Measurements from ENCODE around the gene PXYLP1. TPM values are rescaled to one million over a fixed set of nuclear protein-coding genes. Genes with fewer than 3 reads are reported as not detected.

PXYLP1 gene
- total and polyA plus RNA-seq, 10 of the 15 experiments (the other 5 are each of a cell fraction or from before 2014, with no cell fraction given) = 0.06 to 1.7 (median 0.35) TPM

DNA sequence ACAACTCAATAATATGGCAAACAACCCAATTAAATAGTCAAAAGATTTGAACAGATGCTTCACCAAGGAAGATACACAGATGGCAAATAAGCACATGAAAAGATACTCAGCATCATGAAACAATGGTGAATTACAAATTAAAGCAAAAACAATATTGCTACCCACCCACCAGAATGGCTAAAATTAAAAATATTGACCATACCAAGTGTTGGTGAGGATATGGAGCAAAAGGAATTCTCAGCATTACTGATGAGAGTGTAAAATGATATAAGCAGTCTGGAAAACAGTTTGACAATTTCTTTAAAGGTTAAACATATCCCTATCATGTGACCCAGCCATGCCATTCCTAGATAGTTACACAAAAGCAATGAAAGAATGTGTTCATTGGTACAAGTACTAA lies 5.7 kb upstream of the PXYLP1 start:
- in situ Hi-C loops (cut with MboI) (no loop called here), intact Hi-C loops (cut with micrococcal nuclease; ENCODE audit: unreplicated experiment) (no loop called here)
- ChIA-PET CTCF (no interaction called here), POLR2A (no interaction called here), RAD21 (ENCODE audit: unreplicated experiment) (no interaction called here), SMC1A (ENCODE audit: uncharacterized antibody, unreplicated experiment) (no interaction called here)
- Histone ChIP-seq H3K4me2 (ENCODE audit: control insufficient read depth, insufficient read depth) (no peak overlapping the region), H3K4me3 (no peak overlapping the region), H3K9ac (ENCODE audit: control insufficient read depth, insufficient read depth, low read length) (no peak overlapping the region), H4K20me1 (ENCODE audit: control insufficient read depth, insufficient read depth) (no peaks in the 10 kb centered on the region), H3K36me3 (ENCODE audit: control insufficient read depth in 2 of 2, insufficient read depth in 2 of 2, low read length in 1 of 2) (no peaks in the 10 kb centered on the region), H3K4me1 (ENCODE audit: control insufficient read depth, insufficient read depth, low read length) (0 out of 2 replicates have a peak, but pooled peaks cover 3% of the 10 kb centered on the region), H2AFZ (ENCODE audit: control insufficient read depth, low read depth, low read length) (no peak overlapping the region), H3K27ac (ENCODE audit: control insufficient read depth, insufficient read depth) (no peak overlapping the region), H3K27me3 (replicated peaks in 1 of 2; ENCODE audit: control insufficient read depth in 2 of 2, insufficient read depth in 2 of 2, low read length in 1 of 2) (no peaks in the 10 kb centered on the region), H3K9me3 (replicated peaks; ENCODE audit: control insufficient read depth, insufficient read depth, low read length) (no peaks in the 10 kb centered on the region; the same call in 2 of the 3 replicates), H3K79me2 (ENCODE audit: control insufficient read depth, insufficient read depth, low read length) (no peaks in the 10 kb centered on the region)
- DNase-seq (ENCODE audit: low read depth, low spot score) = no peak
- no TSS peak for BruUV-seq (replicated peaks)
- no peak for TF ChIP-seq NR2F1 (conservative IDR thresholded peaks at IDR 0.05)
- no peak for ATAC-seq
- FAIRE-seq = no peak

DNA sequence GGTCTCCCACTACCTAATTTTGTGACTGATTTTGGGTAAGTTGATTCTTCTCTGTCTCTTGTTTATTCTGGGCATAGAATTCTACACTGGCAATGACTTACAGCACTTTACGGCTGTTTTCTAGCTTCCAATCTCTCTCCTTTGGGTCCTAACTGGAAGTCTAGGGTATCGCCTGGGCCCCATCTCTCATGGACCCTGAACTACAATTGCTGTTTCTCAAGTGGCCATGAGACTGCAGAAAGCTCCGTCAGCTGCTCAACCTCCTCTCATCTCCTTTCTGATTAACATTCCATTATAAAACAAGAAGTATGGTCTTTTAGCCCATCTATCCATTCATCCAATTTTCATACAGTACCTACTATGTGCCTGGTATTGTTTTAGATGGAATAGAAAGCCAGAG lies 4.4 kb upstream of the PXYLP1 start:
- RAD21 ChIA-PET (ENCODE audit: unreplicated experiment) = no interaction called here
- no peak overlapping the region for H3K27ac ChIP-seq (ENCODE audit: control insufficient read depth, insufficient read depth)
- no peak overlapping the region for H3K9ac ChIP-seq (ENCODE audit: control insufficient read depth, insufficient read depth, low read length)
- H3K36me3 ChIP-seq (ENCODE audit: control insufficient read depth in 2 of 2, insufficient read depth in 2 of 2, low read length in 1 of 2) = no peaks in the 10 kb centered on the region
- POLR2A ChIA-PET = no interaction called here
- no peak overlapping the region for H3K4me3 ChIP-seq
- FAIRE-seq (no peak), DNase-seq (ENCODE audit: low read depth, low spot score) (no peak), ATAC-seq (no peak)
- no peak overlapping the region for H3K4me2 ChIP-seq (ENCODE audit: control insufficient read depth, insufficient read depth)
- no peak overlapping the region for H2AFZ ChIP-seq (ENCODE audit: control insufficient read depth, low read depth, low read length)
- no peaks in the 10 kb centered on the region; the same call in 2 of the 3 replicates for H3K9me3 ChIP-seq (replicated peaks; ENCODE audit: control insufficient read depth, insufficient read depth, low read length)
- no peaks in the 10 kb centered on the region for H4K20me1 ChIP-seq (ENCODE audit: control insufficient read depth, insufficient read depth)
- BruUV-seq (replicated peaks) = no TSS peak
- 0 out of 2 replicates have a peak, but pooled peaks cover 3% of the 10 kb centered on the region for H3K4me1 ChIP-seq (ENCODE audit: control insufficient read depth, insufficient read depth, low read length)
- CTCF ChIA-PET = interaction anchor here (1.6 to 1.9 kb wide), 2 partner anchors 25 to 75 kb away, joined by 3 to 6 read pairs; no protein-coding TSS in a partner anchor
- H3K27me3 ChIP-seq (replicated peaks in 1 of 2; ENCODE audit: control insufficient read depth in 2 of 2, insufficient read depth in 2 of 2, low read length in 1 of 2) = no peaks in the 10 kb centered on the region
- WGBS (ENCODE audit: insufficient coverage, insufficient replicate concordance, low lambda C conversion rate, missing lambda C conversion rate) = 72% methylated on average over 3 of the region's 3 CpGs
- intact Hi-C loops (cut with micrococcal nuclease; ENCODE audit: unreplicated experiment) (no loop called here), in situ Hi-C loops (cut with MboI) (no loop called here)
- H3K79me2 ChIP-seq (ENCODE audit: control insufficient read depth, insufficient read depth, low read length) = no peaks in the 10 kb centered on the region
- SMC1A ChIA-PET (ENCODE audit: uncharacterized antibody, unreplicated experiment) = no interaction called here
- TF ChIP-seq, protein P1, sequence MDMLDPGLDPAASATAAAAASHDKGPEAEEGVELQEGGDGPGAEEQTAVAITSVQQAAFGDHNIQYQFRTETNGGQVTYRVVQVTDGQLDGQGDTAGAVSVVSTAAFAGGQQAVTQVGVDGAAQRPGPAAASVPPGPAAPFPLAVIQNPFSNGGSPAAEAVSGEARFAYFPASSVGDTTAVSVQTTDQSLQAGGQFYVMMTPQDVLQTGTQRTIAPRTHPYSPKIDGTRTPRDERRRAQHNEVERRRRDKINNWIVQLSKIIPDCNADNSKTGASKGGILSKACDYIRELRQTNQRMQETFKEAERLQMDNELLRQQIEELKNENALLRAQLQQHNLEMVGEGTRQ (IDR thresholded peaks at IDR 0.05; ENCODE audit: borderline replicate concordance, low read depth, low read length) = no peak
- TF ChIP-seq, protein P2, sequence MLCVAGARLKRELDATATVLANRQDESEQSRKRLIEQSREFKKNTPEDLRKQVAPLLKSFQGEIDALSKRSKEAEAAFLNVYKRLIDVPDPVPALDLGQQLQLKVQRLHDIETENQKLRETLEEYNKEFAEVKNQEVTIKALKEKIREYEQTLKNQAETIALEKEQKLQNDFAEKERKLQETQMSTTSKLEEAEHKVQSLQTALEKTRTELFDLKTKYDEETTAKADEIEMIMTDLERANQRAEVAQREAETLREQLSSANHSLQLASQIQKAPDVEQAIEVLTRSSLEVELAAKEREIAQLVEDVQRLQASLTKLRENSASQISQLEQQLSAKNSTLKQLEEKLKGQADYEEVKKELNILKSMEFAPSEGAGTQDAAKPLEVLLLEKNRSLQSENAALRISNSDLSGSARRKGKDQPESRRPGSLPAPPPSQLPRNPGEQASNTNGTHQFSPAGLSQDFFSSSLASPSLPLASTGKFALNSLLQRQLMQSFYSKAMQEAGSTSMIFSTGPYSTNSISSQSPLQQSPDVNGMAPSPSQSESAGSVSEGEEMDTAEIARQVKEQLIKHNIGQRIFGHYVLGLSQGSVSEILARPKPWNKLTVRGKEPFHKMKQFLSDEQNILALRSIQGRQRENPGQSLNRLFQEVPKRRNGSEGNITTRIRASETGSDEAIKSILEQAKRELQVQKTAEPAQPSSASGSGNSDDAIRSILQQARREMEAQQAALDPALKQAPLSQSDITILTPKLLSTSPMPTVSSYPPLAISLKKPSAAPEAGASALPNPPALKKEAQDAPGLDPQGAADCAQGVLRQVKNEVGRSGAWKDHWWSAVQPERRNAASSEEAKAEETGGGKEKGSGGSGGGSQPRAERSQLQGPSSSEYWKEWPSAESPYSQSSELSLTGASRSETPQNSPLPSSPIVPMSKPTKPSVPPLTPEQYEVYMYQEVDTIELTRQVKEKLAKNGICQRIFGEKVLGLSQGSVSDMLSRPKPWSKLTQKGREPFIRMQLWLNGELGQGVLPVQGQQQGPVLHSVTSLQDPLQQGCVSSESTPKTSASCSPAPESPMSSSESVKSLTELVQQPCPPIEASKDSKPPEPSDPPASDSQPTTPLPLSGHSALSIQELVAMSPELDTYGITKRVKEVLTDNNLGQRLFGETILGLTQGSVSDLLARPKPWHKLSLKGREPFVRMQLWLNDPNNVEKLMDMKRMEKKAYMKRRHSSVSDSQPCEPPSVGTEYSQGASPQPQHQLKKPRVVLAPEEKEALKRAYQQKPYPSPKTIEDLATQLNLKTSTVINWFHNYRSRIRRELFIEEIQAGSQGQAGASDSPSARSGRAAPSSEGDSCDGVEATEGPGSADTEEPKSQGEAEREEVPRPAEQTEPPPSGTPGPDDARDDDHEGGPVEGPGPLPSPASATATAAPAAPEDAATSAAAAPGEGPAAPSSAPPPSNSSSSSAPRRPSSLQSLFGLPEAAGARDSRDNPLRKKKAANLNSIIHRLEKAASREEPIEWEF (IDR thresholded peaks at IDR 0.05; ENCODE audit: insufficient replicate concordance, low read depth, low read length) = no peak
- no peak for TF ChIP-seq NFYA (IDR thresholded peaks at IDR 0.05; ENCODE audit: borderline replicate concordance, low read depth, low read length)
- TF ChIP-seq POLR2AphosphoS5 (IDR thresholded peaks at IDR 0.05; ENCODE audit: low read length) = no peak
- TF ChIP-seq MXI1 (IDR thresholded peaks at IDR 0.05; ENCODE audit: low read depth, low read length) = no peak
- TF ChIP-seq MTA3 (IDR thresholded peaks at IDR 0.05; ENCODE audit: borderline replicate concordance, low read length) = no peak
- no peak for TF ChIP-seq CEBPB (IDR thresholded peaks at IDR 0.05; ENCODE audit: borderline replicate concordance in 1 of 2, low read depth in 2 of 2, low read length in 2 of 2)
- TF ChIP-seq RELA (IDR thresholded peaks at IDR 0.05; ENCODE audit: borderline replicate concordance, partially characterized antibody) = no peak
- TF ChIP-seq ETV6 (conservative IDR thresholded peaks at IDR 0.05 in 1 of 2, IDR thresholded peaks at IDR 0.05 in 1 of 2; ENCODE audit: borderline replicate concordance in 1 of 2, low read depth in 1 of 2) = no peak
- no peak for TF ChIP-seq FOXK2 (IDR thresholded peaks at IDR 0.05)
- no peak for TF ChIP-seq MTA2 (IDR thresholded peaks at IDR 0.05; ENCODE audit: low read depth)
- TF ChIP-seq SIX5 (IDR thresholded peaks at IDR 0.05; ENCODE audit: low read depth, low read length, severe bottlenecking) = no peak

Measured in GM12878 (cell line).